H1 (cell line): ENCODE data around the gene DISP3. TPM values are rescaled to one million over a fixed set of nuclear protein-coding genes. Genes with fewer than 3 reads are reported as not detected.

Experiments used
- CTCF ChIA-PET: fragments of 300-600 bp; sonication (Branson Sonifier 250); formaldehyde crosslinking; loops from one replicate; lab custom pipeline; 2021; ENCODE audit not compliant: partially characterized antibody; lab: Charles Lee
- POLR2A ChIA-PET: fragments of 300-600 bp; sonication (Branson Sonifier 250); formaldehyde crosslinking; loops from one replicate; lab custom pipeline; 2021; ENCODE audit warnings: inconsistent platforms; ENCODE audit not compliant: partially characterized antibody; lab: Charles Lee
- DNase-seq, 2 experiments: peaks; one replicate each; pipeline versions ENCODE4 v3.0.0 to v3.0.0-alpha.2; 2010 to 2022; ENCODE audit warnings: low spot score in 2 of 2, low read depth in 1 of 2, mixed read lengths in 1 of 2
- FAIRE-seq: peaks from 2 replicates; lab custom pipeline; 2011; peaks lifted over from hg19 to GRCh38; lab: Jason Lieb, UNC
- H2AFZ ChIP-seq: 2 replicates; pipeline ENCODE4 v1.8.1; 2012; ENCODE audit warnings: low read length, inconsistent platforms
- H2AK5ac ChIP-seq: 2 replicates; pipeline ENCODE4 v1.6.1; 2013; ENCODE audit warnings: low read depth, low read length
- H2BK120ac ChIP-seq: replicated peaks from 2 replicates; pipeline ENCODE3; 2013; ENCODE audit warnings: low read depth, low read length, inconsistent platforms
- H2BK12ac ChIP-seq: 2 replicates; pipeline ENCODE4 v1.6.1; 2013; ENCODE audit warnings: low read depth, low read length
- H2BK15ac ChIP-seq: 2 replicates; pipeline ENCODE4 v1.6.1; 2013; ENCODE audit warnings: low read length
- H2BK20ac ChIP-seq: 2 replicates; pipeline ENCODE4 v1.6.1; 2013; ENCODE audit warnings: low read length
- H2BK5ac ChIP-seq: 2 replicates; pipeline ENCODE4 v1.6.1; 2013; ENCODE audit warnings: low read depth, low read length
- H3K14ac ChIP-seq: 2 replicates; pipeline ENCODE4 v1.6.1; 2013; ENCODE audit warnings: inconsistent platforms; ENCODE audit not compliant: insufficient read length
- H3K18ac ChIP-seq: 2 replicates; pipeline ENCODE4 v1.6.1; 2013; ENCODE audit warnings: low read length; ENCODE audit errors: extremely low read depth
- H3K23ac ChIP-seq: 2 replicates; pipeline ENCODE4 v1.6.1; 2013; ENCODE audit warnings: inconsistent platforms; ENCODE audit not compliant: insufficient read length
- H3K23me2 ChIP-seq: 2 replicates; pipeline ENCODE4 v1.6.1; 2013; ENCODE audit warnings: low read depth, low read length
- H3K27ac ChIP-seq: 2 replicates; pipeline ENCODE4 v1.6.1; 2011; ENCODE audit warnings: low read depth, low read length, inconsistent platforms
- H3K27me3 ChIP-seq, 4 experiments: replicated peaks in 1 of 4; 1 replicate in 1 of 4; 2 replicates in 3 of 4; pipeline versions ENCODE4 v1.6.1 to v1.8.1; 2011 to 2013; ENCODE audit warnings: low read length in 3 of 4, mild to moderate bottlenecking in 3 of 4, inconsistent platforms in 2 of 4, mixed read lengths in 2 of 4, moderate library complexity in 1 of 4; ENCODE audit not compliant: control insufficient read depth in 3 of 4, insufficient read depth in 3 of 4; ENCODE audit errors: extremely low read depth in 1 of 4
- H3K36me3 ChIP-seq, 4 experiments: 2 replicates each; pipeline versions ENCODE4 v1.6.1 to v1.8.1; 2011 to 2013; ENCODE audit warnings: mild to moderate bottlenecking in 4 of 4, low read length in 3 of 4, moderate library complexity in 2 of 4, control low read depth in 1 of 4, inconsistent platforms in 1 of 4; ENCODE audit not compliant: insufficient read depth in 4 of 4, control insufficient read depth in 2 of 4
- H3K4ac ChIP-seq: replicated peaks from 2 replicates; pipeline ENCODE3; 2013; ENCODE audit warnings: low read length, low read depth, mixed read lengths, inconsistent platforms; ENCODE audit not compliant: insufficient read length
- H3K4me1 ChIP-seq, 4 experiments: replicated peaks in 1 of 4; 1 replicate in 1 of 4; 2 replicates in 3 of 4; pipeline versions ENCODE4 v1.6.1 to v1.8.1; 2011 to 2013; ENCODE audit warnings: low read length in 3 of 4, inconsistent platforms in 2 of 4, mixed read lengths in 1 of 4; ENCODE audit not compliant: insufficient read depth in 4 of 4, control insufficient read depth in 3 of 4
- H3K4me2 ChIP-seq, 2 experiments: 2 replicates each; pipeline versions ENCODE4 v1.6.1 to v1.8.1; 2011 to 2013; ENCODE audit warnings: low read depth in 2 of 2, low read length in 2 of 2, control low read depth in 1 of 2, inconsistent platforms in 1 of 2, mild to moderate bottlenecking in 1 of 2; ENCODE audit not compliant: insufficient read depth in 1 of 2
- H3K4me3 ChIP-seq, 4 experiments: fragments of 200-600, 300-600 bp in 1 of 4; sonication (generic), shearing (Covaris generic), sonication (Bioruptor Twin) in 1 of 4; 2 replicates each; pipeline versions ENCODE4 v1.5.1 to v1.8.1; 2011 to 2016; ENCODE audit warnings: low read length in 4 of 4, low read depth in 3 of 4, control low read depth in 2 of 4, inconsistent platforms in 2 of 4, mild to moderate bottlenecking in 2 of 4, mixed read lengths in 1 of 4, moderate library complexity in 1 of 4; ENCODE audit not compliant: insufficient read depth in 2 of 4; ENCODE audit errors: extremely low read depth in 1 of 4
- H3K56ac ChIP-seq: replicated peaks from 2 replicates; pipeline ENCODE3; 2013; ENCODE audit warnings: low read depth, mild to moderate bottlenecking, mixed read lengths, low read length, inconsistent platforms; ENCODE audit not compliant: insufficient read length
- H3K79me1 ChIP-seq: 2 replicates; pipeline ENCODE4 v1.6.1; 2013; ENCODE audit warnings: low read depth, low read length, control low read depth
- H3K79me2 ChIP-seq, 2 experiments: 2 replicates each; pipeline versions ENCODE4 v1.6.1 to v1.8.1; 2012 to 2013; ENCODE audit warnings: low read length in 2 of 2, mild to moderate bottlenecking in 2 of 2, inconsistent platforms in 1 of 2; ENCODE audit not compliant: insufficient read depth in 2 of 2, control insufficient read depth in 1 of 2
- H3K9ac ChIP-seq, 4 experiments: replicated peaks in 1 of 4; 1 replicate in 1 of 4; 2 replicates in 3 of 4; pipeline versions ENCODE4 v1.6.1 to v1.8.1; 2011 to 2013; ENCODE audit warnings: low read depth in 3 of 4, low read length in 3 of 4, control low read depth in 2 of 4, mild to moderate bottlenecking in 2 of 4, moderate library complexity in 2 of 4, inconsistent platforms in 1 of 4; ENCODE audit errors: extremely low read depth in 1 of 4
- H3K9me3 ChIP-seq, 2 experiments: 2 replicates each; pipeline versions ENCODE4 v1.6.1 to v1.8.1; 2012 to 2013; ENCODE audit warnings: mild to moderate bottlenecking in 2 of 2, moderate library complexity in 2 of 2, control low read depth in 1 of 2, inconsistent platforms in 1 of 2, low read depth in 1 of 2, low read length in 1 of 2, mixed read lengths in 1 of 2; ENCODE audit not compliant: insufficient read depth in 2 of 2
- H4K20me1 ChIP-seq, 2 experiments: replicated peaks in 1 of 2; 2 replicates each; pipeline versions ENCODE3 to v1.8.1; 2011 to 2013; ENCODE audit warnings: inconsistent platforms in 2 of 2, low read length in 2 of 2, mild to moderate bottlenecking in 1 of 2; ENCODE audit not compliant: insufficient read depth in 2 of 2, control insufficient read depth in 1 of 2
- H4K5ac ChIP-seq: 2 replicates; pipeline ENCODE4 v1.6.1; 2013; ENCODE audit warnings: low read length, low read depth, mixed read lengths, inconsistent platforms; ENCODE audit not compliant: insufficient read length
- H4K8ac ChIP-seq: 2 replicates; pipeline ENCODE4 v1.8.0; 2013; ENCODE audit warnings: mild to moderate bottlenecking, moderate library complexity, low read length, inconsistent platforms; ENCODE audit not compliant: insufficient read depth; ENCODE audit errors: extremely low read depth
- H4K91ac ChIP-seq: replicated peaks from 2 replicates; pipeline ENCODE3; 2013; ENCODE audit warnings: low read length, mixed read lengths, inconsistent platforms; ENCODE audit not compliant: insufficient read length
- CHD1 ChIP-seq: IDR thresholded peaks from 2 replicates; pipeline ENCODE4 v1.6.1; 2012; ENCODE audit warnings: low read depth, low read length, improper control_type of control experiment
- CREB1 ChIP-seq: IDR thresholded peaks from 2 replicates; pipeline ENCODE4 v1.6.1; 2012; ENCODE audit warnings: inconsistent platforms
- KDM4A ChIP-seq: IDR thresholded peaks from one replicate; pipeline ENCODE4 v1.7.1; 2012; ENCODE audit warnings: low read depth, mild to moderate bottlenecking, moderate library complexity, low read length, inconsistent platforms; ENCODE audit not compliant: severe bottlenecking
- POU5F1 ChIP-seq: IDR thresholded peaks from 2 replicates; pipeline ENCODE4 v1.6.1; 2011; ENCODE audit warnings: low read depth, mild to moderate bottlenecking, low read length, moderate library complexity
- RAD21 ChIP-seq, 2 experiments: IDR thresholded peaks in 1 of 2; conservative IDR thresholded peaks in 1 of 2; 2 replicates each; pipeline ENCODE4 v1.6.1; 2011; ENCODE audit warnings: low read depth in 2 of 2, low read length in 2 of 2, improper control_type of control experiment in 1 of 2, inconsistent platforms in 1 of 2, mild to moderate bottlenecking in 1 of 2, moderate library complexity in 1 of 2
- RBBP5 ChIP-seq: IDR thresholded peaks from 2 replicates; pipeline ENCODE4 v1.7.1; 2012; ENCODE audit warnings: low read depth, mild to moderate bottlenecking, inconsistent platforms, low read length, moderate library complexity, borderline replicate concordance
- RNF2 ChIP-seq: fragments of 200-900, 300-1000 bp; sonication (generic); IDR thresholded peaks from 2 replicates; pipeline ENCODE4 v1.7.1; 2016; ENCODE audit warnings: borderline replicate concordance, low read depth, mild to moderate bottlenecking, antibody characterized with exemption, low read length; ENCODE audit not compliant: poor library complexity, severe bottlenecking; ENCODE audit errors: missing control alignments
- SIN3A ChIP-seq, 2 experiments: IDR thresholded peaks in 1 of 2; conservative IDR thresholded peaks in 1 of 2; 2 replicates each; pipeline ENCODE4 v1.6.1; 2011 to 2012; ENCODE audit warnings: low read length in 2 of 2, improper control_type of control experiment in 1 of 2, low read depth in 1 of 2, mild to moderate bottlenecking in 1 of 2
- TEAD4 ChIP-seq: IDR thresholded peaks from 2 replicates; pipeline ENCODE4 v1.6.1; 2012; ENCODE audit warnings: low read depth, low read length, inconsistent platforms, mixed read lengths
- WGBS, 2 experiments: shearing (Covaris generic) in 1 of 2; methylation state at CpG; one replicate each; pipeline versions ENCODE4 v1.1.6 to v1.1.7; 2013 to 2015; ENCODE audit warnings: low lambda C conversion rate in 2 of 2, mixed read lengths in 2 of 2, inconsistent platforms in 1 of 2, low coverage in 1 of 2, missing lambda C conversion rate in 1 of 2; ENCODE audit not compliant: insufficient replicate concordance in 2 of 2, insufficient coverage in 1 of 2, insufficient read length in 1 of 2; ENCODE audit errors: extremely low coverage in 1 of 2, missing lambda C conversion rate in 1 of 2; 5-methylcytosine and 5-hydroxymethylcytosine counted together
- polyA plus RNA-seq, 7 experiments: library from polyadenylated mRNA; depleted of rRNA in 3 of 7; stranded (reverse) in 5 of 7; unstranded in 2 of 7; fragments of >200 nt in 5 of 7; fragments of 200-250 nt in 2 of 7; gene quantifications; 1 replicate in 5 of 7; 2 replicates in 1 of 7; 4 replicates in 1 of 7; pipeline versions ENCODE4 v1.2.1 to v1.2.3, GENCODE V29; 2011 to 2013; ENCODE audit warnings: missing spikeins in 2 of 7, mixed read lengths in 2 of 7
- total RNA-seq: library from RNA; stranded (reverse); fragmentation: NEBNext Ultra II Directional; extraction: Animal tissue kit (Norgen Biotek cat#: 25700); gene quantifications from 2 replicates; pipeline ENCODE4 v1.2.1, GENCODE V29; 2021
- TF ChIP-seq, protein P1 (sequence below): IDR thresholded peaks from 2 replicates; pipeline ENCODE4 v1.6.1; 2012; ENCODE audit warnings: inconsistent platforms

Gene DISP3
- total and polyA plus RNA-seq, 2 of the 8 experiments (the other 6 are each of a cell fraction or from before 2014, with no cell fraction given): 3.4 to 4.6 TPM

DNA sequence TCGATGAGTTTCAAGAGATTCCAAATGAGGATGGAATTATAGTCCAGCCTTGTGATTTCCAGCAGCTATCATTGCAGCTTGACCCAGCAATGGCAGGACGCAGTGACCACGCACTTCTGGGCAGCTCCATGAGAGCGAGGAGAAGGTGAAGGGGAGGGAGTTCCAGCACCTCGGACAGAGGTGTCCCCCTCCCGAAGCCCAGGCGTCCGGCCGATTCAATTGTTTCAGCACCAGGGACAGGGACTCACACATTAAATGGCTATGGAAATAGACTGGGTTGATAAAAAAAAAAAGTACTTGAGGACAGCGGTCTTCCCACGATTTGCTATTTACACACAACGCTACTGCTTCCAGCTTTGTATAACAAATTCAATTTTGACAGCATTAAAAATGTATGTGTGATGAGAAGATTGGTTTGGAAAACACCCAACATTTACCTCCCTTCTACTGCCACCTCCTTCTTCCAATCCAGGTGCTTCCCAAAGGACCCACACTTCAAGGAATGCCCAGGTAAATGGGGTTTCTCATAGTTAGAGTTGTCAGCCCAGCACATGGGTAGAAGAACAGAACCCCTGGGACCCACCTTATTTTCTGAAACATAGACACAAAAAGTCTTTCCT lies 71.8 kb downstream of the DISP3 start:
- peak; percentile 56 to 89 for DNase-seq
- Histone ChIP-seq H3K56ac (no peak overlapping the region), H3K4me2 (no peak overlapping the region), H3K4ac (no peak overlapping the region), H3K23ac (no peak overlapping the region), H3K27me3 (peaks cover 0 to 2% (median 0%) of the 10 kb centered on the region in 4 experiments; a peak in 1 of 7 replicates), H2BK15ac (no peak overlapping the region), H4K91ac (no peak overlapping the region), H3K27ac (no peak overlapping the region), H4K8ac (no peak overlapping the region), H3K9ac (no peak overlapping the region), H3K9me3 (peaks cover 0 to 3% of the 10 kb centered on the region in 2 experiments; a peak in 2 of 4 replicates), H3K79me1 (no peaks in the 10 kb centered on the region), H2BK20ac (no peak overlapping the region), H4K20me1 (no peaks in the 10 kb centered on the region), H2BK5ac (no peak overlapping the region), H3K18ac (no peak overlapping the region), H3K4me3 (no peak overlapping the region), H2BK12ac (no peak overlapping the region), H4K5ac (no peak overlapping the region), H3K36me3 (no peaks in the 10 kb centered on the region), H3K4me1 (peaks cover 0 to 3% (median 0%) of the 10 kb centered on the region in 4 experiments; a peak in 2 of 7 replicates), H3K23me2 (no peaks in the 10 kb centered on the region), H2BK120ac (no peak overlapping the region), H2AFZ (no peak overlapping the region), H3K79me2 (no peaks in the 10 kb centered on the region), H2AK5ac (no peak overlapping the region), H3K14ac (no peak overlapping the region)
- peak; percentile 93 for FAIRE-seq
- ChIA-PET POLR2A (interaction anchor here (1.0 to 1.5 kb wide), 3 partner anchors 11 to 171 kb away, joined by 3 to 4 read pairs (median 3); partner anchors contain the start of gene DISP3), CTCF (interaction anchor here (0.7 to 2.2 kb wide), 3 partner anchors 19 to 135 kb away, joined by 3 to 12 read pairs (median 3); no protein-coding TSS in a partner anchor)
- WGBS, 2 experiments: 15% methylated on average over 12 of the region's 12 CpGs; no CpG with 5 or more reads in 1 of the 2 experiments
- 0 out of 2 replicates have a peak, but pooled peaks have one; percentile 26 for TF ChIP-seq TEAD4
- no peak for TF ChIP-seq KDM4A
- TF ChIP-seq SIN3A (conservative IDR thresholded peaks at IDR 0.05 in 1 of 2, IDR thresholded peaks at IDR 0.05 in 1 of 2; ENCODE audit: low read depth in 1 of 2, low read length in 2 of 2): peak; percentile 100
- TF ChIP-seq CREB1: peak; percentile 32; the same call in 1 of the 2 replicates
- TF ChIP-seq RNF2: no peak
- no peak for TF ChIP-seq CHD1
- no peak for TF ChIP-seq RBBP5
- TF ChIP-seq RAD21 (IDR thresholded peaks at IDR 0.05 in 1 of 2, conservative IDR thresholded peaks at IDR 0.05 in 1 of 2; ENCODE audit: low read depth in 2 of 2, low read length in 2 of 2): peak in 1 of 2 experiments; percentile 13; a peak in 1 of 4 replicates
- TF ChIP-seq, protein P1, sequence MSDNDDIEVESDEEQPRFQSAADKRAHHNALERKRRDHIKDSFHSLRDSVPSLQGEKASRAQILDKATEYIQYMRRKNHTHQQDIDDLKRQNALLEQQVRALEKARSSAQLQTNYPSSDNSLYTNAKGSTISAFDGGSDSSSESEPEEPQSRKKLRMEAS: peak; percentile 31; the same call in 1 of the 2 replicates
- no peak for TF ChIP-seq POU5F1
